ENCODE data around the gene SBF1.

Gene SBF1

GRCh38 chr22:50396751-50397370 lies 78.0 kb downstream of the SBF1 start:
- no peak for DNase-seq

Measured in activated CD4-positive, alpha-beta T cell treated with anti-CD3 and anti-CD28 coated beads, Interleukin-2, amount 50 U/mL, for 1 hour (primary cell).